ENCODE results near the gene SLC2A13.
A peak's percentile ranks its signal among the peaks of the same experiment; 100 is the strongest.
"Not testable (repeated sequence)": the region's sequence is repeated elsewhere in the genome, so short reads cannot be mapped to it uniquely, and the experiment has no call there.

SLC2A13 gene

DNA sequence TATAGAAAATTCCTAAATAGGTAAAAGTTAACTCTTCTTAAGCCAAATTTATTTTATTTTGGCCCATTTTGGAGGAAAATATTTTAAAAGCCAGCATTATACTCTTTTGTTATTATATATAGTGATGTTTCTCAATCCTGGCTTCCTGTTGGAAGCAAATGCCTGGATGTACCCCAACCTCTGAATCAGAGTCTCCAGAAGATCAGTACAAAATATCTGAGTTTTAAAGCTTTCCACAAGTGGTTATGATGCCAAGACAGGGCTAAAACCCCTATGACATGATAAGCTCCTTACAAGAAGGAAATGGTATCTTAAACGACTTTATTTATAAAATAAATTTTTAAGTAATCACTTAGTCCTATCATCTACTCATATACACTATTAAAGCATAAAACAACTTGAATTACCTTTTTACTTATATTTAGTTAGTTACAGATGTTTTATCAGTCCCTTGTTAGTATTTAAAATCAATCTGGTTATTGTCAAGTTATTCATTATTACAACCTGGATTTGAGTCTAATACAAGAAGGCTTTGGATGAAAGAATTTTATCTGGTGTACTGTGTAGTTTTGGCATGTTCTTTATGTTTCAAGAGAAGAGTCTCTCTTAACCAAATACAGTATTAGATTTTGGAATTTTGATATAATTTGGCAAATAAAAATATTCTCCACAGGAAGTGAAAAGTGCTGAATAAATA lies 238.1 kb downstream of the SLC2A13 start:
- DNase-seq (ENCODE audit: low spot score) = no peak

DNA sequence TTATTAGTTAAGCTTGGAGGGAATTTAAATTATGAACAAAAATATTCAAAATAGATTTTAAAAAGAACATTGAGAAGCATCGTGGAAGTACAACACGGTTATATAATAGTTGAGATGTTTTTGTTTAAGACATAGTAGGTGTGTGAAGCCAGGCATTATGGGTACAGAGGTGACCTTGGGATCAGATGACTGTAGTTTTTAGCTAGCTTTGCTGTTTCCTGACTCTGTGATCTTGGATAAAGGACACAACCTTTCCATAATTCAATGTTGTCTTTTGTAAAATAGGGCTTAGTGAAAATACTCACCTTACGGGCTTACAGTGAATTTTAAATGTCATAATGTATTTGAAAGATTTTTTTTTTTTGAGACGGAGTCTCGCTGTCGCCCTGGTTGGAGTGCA lies 239.7 kb downstream of the SLC2A13 start:
- DNase-seq (ENCODE audit: low spot score) = no peak

DNA sequence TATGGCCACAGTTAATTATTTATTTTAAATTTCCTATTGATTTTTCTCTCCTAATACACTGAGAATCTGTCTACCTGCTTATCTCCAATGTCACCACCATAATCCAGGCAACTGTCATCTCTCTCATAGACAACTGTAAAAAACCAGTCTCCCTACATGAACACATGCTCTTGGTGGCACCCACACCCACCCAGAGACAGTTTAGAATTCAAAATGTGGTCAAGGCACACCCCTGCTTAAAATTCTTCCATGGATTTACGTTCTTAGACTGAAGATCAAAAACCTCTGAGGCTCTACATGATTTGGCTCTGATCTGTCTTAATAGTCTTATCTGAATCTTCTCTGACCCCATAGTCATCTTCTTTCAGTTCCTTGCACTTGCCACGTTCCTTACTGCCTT lies 245.2 kb downstream of the SLC2A13 start:
- DNase-seq (ENCODE audit: low spot score) = no peak

DNA sequence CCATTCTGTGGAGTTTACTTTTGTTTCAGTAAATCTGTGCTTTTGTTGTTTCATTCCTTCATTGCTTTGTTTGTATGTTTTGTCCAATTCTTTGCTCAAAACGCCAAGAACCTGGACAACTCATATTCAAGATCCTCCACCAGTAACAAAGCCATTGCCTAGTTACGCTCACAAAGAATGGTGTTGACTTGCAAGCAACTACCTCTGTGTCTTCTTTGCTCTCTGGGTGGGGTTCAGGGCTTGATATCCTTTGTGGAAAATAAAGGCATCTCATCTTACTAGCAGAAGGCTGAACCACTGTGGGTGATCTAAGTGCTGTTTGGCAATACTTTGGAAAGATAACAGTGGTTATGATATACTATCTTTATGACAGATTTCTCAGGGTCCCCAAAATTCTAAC lies 252.9 kb downstream of the SLC2A13 start:
- no peak for DNase-seq (ENCODE audit: low spot score)

DNA sequence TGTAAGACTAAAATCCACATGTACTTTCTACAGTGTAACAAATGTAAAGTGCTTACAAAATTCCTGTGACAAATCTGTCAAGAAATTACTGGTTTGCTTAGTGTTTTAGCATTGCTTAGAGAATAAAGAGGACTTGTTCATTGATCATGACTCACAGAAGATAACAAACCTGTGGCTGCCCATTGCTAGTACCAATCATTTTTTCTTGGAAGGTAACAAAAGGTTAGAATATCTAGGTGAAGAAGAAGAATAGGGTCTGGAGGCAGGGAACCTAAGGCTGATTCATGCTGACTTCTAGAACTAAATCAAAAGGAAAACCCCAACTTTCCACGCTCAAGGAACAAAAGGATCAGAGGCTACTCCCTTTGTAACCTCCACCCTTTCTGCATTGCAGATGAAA lies 253.5 kb downstream of the SLC2A13 start:
- DNase-seq (ENCODE audit: low spot score) = no peak

DNA sequence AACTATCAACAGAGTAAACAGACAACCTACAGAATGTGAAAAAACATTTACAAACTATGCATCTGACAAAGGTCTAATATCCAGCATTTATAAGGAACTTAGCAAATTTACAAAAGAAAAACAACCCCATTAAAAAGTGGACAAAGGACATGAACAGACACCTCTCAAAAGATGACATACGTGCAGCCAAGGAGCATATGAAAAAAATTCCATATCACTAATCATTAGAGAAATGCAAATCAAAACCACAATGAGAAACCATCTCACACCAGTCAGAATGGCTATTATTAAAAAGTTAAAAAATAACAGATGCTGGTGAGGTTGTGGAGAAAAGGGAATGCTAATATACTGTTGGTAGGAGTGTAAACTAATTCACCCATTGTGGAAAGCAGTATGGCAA lies 257.7 kb downstream of the SLC2A13 start:
- not testable (repeated sequence) for DNase-seq (ENCODE audit: low spot score)

DNA sequence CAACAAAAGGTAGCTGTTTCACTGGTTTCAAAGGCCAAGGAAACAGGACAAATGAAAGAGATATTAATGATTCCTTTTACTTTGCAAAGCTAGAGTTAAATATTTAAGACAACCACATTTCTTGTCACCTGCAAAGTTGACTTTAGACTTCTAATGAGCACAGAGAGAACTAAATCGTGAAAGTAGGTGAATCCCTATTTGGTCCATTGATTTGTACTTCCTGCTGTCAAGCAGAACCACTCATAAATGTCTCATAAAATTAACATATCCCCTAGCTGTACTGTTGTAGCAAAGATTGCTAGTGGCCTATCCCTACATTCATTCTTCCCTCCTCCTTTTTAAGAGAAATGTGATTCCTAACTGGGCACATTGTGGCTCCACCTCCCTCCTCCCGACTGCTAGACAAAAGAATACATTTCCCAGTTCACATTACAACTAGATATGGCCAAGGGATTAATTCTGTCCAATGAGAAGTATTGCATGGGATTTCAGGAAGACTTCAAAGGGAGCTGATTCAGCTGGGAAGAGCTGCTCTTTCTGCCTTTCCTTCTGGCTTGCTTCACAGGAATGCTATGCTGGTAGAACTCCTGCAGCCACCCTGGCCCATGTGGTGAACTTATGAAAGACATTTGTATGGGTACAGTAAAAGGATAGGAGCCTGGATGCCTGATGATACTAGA lies 258.8 kb downstream of the SLC2A13 start:
- peak; percentile 8 for DNase-seq (ENCODE audit: low spot score)

DNA sequence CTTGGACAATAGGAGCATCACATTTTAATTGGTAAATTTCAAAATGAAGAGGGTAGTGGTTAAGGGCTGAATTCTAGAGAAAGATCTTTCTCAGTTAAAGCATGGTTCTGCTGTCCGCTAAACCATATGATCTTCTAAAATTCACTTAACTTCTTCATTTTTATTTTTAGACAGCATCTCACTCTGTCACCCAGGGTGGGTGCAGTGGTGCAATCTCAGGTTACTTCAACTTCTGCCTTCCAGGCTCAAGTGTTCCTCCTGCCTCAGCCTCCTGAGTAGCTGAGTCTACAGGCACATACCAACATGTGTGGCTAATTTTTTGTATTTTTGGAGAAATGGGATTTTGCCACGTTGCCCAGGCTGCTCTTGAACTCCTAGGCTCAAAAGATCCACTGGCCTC lies 259.6 kb downstream of the SLC2A13 start:
- DNase-seq (ENCODE audit: low spot score) = no peak

DNA sequence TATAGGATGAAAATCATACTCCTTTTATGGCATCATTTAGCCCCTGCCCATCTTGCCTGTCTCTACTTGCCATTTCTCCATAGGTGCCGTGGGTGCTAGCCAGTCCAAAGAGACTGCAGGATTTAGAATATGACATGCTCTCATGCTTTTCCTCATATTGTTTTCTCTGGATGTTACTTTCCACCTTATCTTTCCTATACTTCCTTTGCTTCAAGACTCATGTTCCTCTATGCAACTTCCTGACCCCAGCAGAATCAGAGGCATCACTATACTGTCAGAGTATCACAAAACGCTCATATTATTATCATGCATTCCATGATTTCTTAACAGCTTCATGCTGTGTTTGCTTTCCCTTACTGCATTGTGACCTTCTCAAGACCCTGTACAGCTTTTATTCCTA lies 265.5 kb downstream of the SLC2A13 start:
- DNase-seq (ENCODE audit: low spot score) = no peak

DNA sequence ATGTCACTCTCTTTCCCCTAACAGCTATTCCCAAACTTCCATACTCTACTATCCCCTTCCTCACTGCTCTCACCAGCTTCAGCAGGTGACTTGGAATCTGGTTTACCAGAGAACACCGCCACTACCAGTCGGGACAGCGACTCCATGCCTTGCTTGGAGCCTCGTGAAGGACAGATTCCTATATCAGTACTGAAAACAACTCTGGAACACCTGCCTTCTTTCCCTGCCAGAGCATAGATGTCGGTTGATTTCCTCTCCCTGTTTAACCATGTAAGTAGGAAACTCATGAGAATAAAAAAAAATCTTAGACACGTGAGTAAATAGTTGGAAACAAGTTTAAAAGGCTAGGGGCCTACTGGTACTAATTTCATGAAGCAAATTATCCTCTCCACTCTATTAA lies 266.8 kb downstream of the SLC2A13 start:
- no peak for DNase-seq (ENCODE audit: low spot score)

DNA sequence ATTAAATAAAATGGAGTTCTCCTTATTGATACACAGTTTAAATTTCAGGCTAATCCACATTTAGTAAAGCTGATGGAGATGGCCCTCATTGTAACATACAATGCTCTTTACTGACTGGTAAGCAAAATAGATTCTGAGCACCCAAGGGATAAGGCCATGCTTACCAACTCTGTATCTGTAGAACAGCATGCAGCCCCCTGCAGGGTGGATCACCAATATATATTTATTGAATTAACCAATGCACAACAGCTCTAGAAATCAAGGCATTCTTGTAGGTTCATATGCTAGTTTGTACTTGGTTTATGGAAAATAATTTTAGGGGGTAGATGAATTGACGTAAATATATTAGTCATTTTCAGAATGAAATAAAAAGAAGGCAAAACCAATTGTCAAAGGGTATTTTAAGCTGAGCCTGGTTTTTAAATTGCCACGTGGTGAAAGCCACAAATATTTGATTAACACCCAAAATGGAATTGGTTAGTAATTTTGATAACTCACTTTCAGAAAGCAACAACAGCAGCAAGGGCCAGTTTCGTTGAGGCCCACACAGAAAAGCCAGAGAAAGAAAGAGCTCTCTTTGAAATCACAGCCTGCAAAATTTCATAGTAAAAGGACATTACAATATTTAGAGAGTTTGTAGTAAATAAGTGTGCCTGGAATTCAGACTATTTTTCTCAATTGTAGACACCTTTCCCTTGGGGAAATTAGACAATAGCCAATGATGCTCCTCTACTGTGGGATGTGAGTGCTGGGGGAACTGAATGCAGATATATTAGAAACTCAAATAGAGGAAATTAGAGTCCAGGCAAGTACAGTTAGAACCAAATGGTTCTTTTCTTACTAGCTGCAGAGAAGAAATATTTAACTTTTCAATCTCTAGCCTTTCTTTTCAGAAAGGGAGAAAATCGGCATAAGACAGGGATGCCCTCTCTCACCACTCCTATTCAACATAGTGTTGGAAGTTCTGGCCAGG lies 270.1 kb downstream of the SLC2A13 start:
- no peak for DNase-seq (ENCODE audit: low spot score)

DNA sequence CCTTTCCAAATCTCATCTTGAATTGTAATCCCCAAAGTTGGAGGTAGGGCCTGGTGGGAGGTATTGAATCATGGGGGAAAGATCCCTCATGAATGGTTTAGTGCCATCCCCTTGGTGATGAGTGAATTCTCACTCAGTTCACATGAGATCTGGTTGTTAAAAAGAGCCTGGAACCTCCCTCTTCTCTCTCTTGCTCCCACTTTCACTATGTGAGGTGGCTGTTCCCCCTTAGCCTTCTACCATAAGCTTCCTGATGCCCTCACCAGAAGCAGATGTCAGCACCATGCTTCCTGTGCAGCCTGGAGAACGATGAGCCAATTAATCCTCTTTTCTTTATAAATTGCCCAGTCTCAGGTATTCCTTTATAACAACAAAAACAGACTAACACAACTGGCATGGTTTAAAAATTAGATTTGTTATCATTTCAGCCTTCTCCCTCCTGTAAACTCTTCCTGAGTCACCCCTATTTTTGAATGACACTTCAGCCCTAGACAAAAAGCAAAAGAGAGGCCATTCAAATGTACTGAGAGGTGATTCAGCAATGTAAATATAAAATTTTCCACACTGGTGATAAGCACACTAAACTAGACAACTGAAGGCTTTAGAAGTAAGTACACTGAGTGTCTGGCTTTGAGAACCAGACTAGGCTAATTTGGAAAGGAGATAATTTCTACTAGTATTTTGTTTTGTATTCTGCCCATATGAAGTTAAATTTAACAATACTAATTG lies 274.1 kb downstream of the SLC2A13 start:
- DNase-seq (ENCODE audit: low spot score) = no peak

DNA sequence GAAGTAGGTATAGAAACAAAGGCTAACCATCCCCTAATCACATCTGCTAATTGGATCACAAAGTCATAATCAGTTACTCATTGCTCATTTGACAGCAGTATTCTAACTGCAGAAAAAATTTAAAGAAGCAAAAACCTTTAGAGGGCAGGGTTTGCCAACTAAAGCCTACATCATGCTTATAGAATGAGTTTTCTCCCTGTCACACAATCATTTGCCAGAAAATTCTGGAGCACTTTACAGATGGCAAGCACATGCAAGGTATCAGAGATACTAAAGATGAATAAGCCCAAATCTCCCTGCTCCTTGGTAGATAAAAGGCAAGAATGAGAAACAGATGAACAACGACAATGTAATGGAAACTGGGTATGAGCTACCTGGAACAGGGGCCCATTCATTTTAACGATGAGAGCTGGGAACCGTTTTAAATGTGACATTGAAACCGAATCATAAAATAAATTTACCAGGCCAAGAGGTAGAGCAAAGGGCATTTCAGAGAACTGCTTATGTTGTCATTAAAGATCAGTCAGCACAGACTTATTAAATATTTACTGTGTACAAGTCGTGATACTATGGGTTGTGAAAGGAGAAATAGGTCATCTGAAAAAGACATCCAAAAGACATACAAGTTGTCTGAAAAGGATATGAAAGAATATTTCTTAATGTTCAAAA lies 274.9 kb downstream of the SLC2A13 start:
- peak; percentile 9 for DNase-seq (ENCODE audit: low spot score)

DNA sequence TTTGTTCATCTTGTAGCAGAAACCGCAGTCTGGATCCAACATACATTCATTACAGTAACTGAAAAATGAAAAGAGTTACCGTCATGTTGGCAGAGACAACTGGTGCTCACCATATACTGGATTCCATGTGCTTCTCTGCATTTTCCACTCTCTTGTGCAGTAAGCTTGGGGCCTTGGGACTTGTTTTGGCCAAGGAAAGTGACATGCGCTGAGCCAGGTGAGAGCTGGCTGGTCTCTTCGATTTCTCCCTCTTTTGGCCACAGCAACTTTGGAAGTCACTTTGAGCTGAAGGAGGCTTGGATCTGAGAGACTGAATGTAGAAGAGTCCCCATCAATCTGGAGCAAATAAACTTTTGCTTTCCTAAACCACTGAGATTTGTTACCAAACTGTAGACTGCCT lies 275.7 kb downstream of the SLC2A13 start:
- no peak for DNase-seq (ENCODE audit: low spot score)

DNA sequence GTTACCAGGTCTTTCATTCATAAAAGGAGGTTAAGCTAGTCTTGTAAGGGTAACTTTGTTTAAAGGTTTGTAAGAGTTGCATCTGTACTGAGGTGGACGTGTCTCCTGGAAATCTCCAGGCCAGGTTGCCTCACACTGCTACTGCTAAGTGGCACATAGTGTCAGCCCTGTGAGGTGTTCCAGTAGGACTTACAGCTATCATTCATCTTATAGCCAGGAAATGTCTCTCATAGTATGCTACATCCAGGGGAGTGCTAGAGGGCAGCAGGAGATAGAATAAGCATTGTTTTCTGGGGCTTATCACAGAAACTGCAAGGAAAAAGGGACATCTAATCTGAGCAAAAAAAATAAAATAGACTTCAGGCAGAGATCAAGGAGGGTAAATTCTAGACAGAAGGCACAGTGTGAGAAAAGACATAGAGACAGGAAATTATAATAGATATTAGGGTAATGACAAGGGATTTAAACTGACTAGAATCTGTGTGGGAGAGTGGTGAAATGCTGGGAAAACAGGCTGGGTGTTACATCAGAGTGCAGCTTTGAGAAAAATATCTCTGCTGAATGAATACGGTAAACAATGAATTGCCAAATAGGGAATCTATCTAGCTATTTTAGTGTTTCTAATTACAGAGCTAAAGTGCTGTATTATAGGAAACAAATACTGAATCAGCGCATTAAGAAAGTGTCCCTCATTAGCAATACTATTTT lies 281.2 kb downstream of the SLC2A13 start:
- DNase-seq (ENCODE audit: low spot score) = peak; percentile 24

DNA sequence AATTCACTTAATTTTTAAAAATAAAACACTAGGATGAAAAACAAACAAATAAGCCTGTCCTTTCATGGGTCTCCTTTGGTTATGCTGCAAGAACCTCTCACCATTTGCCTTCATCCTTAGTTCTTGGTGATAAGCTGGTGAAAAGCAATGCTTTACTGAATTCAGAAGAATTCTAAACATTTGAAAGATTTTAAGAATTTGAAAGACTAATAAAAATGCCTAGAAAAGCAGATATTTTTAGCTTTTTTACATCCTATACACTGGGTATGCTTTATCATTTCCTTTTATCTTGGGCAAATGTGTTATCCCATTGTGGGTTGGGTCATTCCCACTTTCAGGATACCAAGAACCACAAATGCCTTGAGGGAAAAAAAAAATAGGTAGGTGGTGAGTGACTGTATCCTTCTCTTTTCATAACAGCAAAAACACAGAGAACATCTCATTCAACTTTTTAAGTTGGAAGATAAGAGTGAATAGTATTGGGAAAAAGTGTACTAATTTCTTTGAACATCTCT lies 289.2 kb downstream of the SLC2A13 start:
- DNase-seq (ENCODE audit: low spot score) = peak; percentile 4

DNA sequence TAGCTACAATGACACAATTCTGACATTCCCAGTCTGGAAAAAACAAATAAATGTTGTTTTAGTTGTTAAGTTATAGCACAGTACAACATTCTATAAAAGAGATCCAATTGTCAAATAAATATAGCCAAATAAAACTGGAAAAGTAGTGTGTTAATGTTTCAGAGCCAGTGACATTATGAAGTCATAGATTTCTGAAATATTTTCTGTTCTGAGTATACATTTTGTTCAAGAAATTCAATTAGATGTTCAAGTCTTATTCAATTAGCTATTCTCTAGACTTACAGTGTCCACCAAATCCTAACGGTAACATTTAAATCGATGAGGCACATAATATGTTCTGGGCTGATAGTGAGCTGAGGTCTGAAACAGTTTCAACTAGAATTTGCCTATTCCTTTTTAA lies 290.1 kb downstream of the SLC2A13 start:
- no peak for DNase-seq (ENCODE audit: low spot score)

DNA sequence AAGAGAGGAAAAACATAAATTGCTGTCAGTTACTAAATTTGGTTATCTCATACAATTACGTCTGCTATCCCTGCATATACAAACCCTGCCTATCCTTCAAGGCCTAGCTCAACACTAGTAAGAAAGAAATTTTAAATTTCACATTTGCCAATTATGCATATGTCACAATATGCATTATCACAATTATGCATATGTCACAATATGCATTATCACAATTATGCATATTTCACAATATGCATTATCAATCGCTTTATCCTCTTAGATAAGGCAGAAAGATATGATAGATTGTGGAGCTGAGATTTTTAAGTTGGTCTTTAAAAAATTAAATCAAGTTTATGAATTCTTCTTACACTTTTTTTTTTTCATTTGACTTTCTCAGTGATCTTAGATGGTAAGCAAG lies 291.3 kb downstream of the SLC2A13 start:
- DNase-seq (ENCODE audit: low spot score) = no peak

DNA sequence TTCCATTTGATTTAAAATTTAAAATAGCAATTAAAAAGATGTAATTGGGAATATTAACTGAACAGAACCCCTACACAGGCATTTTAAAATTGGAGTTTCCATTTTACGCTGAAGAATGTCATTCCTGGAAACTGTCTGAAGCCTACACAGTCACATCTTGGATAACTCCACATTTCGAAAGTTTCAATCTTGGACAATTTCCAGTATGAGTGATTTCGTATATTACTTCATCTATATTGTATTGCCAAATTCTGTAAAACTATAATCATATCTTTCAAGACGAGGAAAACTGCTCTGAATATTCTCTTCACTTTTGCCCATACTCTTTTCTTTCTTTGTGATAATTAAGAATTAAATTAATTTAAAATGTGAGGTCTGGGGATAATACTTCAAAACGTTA lies 292.1 kb downstream of the SLC2A13 start:
- peak; percentile 41 for DNase-seq (ENCODE audit: low spot score)

DNA sequence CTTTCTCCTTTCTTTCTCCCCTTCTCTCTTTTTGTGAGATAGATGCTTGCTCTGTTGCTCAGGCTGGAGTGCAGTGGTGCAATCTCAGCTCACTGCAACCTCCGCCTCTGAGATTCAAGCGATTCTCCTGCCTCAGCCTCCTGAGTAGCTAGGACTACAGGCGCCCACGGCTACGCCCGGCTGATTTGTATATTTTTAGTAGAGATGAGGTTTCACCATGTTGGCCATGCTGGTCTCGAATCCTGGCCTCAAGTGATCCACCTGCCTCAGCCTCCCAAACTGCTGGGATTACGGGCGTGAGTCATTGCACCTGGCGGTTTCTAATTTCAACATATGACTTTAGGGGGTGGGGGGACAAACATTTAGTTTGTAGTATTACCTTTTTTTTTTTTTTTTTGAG lies 293.4 kb downstream of the SLC2A13 start:
- not testable (repeated sequence) for DNase-seq (ENCODE audit: low spot score)

DNA sequence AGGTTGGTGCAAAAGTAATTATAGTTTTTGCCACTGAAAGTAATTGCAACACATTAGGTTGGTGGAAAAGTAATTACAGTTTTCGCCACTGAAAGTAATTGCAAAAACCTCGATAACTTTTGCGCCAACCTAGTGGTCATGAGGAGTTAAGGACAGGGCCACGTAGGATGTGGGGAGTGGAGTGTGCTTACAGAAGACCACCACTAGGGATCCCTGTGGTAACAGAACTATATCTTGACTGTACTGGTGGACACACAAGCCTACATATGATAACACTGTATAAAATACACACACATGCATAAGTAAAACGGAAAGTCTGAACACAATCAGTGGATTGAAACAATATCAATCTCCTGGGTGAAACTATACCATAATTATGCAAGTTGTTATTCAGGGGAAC lies 298.8 kb downstream of the SLC2A13 start:
- no peak for DNase-seq (ENCODE audit: low spot score)

Data from GM03348 (cell line).